HG03558 (cell line): ENCODE measurements around the gene TESK1.

Experiments
- ATAC-seq: cut with Tn5 transposase; IDR thresholded peaks from one replicate; pipeline ENCODE4 v1.9.1; 2021; ENCODE audit warnings: moderate number of reproducible peaks; ENCODE audit not compliant: unreplicated experiment; ENCODE audit errors: extremely low read depth

TESK1 gene

GRCh38 chr9:35604578-35605350 lies at the start of gene TESK1:
Gene TESK1 (plus strand): TSS chr9:35605262. CDS start chr9:35605620, 358 bp downstream.
- ATAC-seq, result peak; percentile 27

- no peak for ATAC-seq
Observed at GRCh38 chr9:35555881-35556280, 49.2 kb upstream of the TESK1 start.

- ATAC-seq, result no peak
Observed at GRCh38 chr9:35556776-35557175, 48.3 kb upstream of the TESK1 start.

GRCh38 chr9:35557320-35557719 lies 47.7 kb upstream of the TESK1 start:
- ATAC-seq, result no peak

GRCh38 chr9:35558185-35558584 lies 46.9 kb upstream of the TESK1 start:
- ATAC-seq, result no peak

- ATAC-seq, result no peak
Observed at GRCh38 chr9:35559792-35560530, 45.1 kb upstream of the TESK1 start.

- no peak for ATAC-seq
Observed at GRCh38 chr9:35560625-35561337, 44.3 kb upstream of the TESK1 start.

- ATAC-seq, result no peak
Observed at GRCh38 chr9:35561468-35562261, 43.4 kb upstream of the TESK1 start.

GRCh38 chr9:35562895-35563780 lies 41.9 kb upstream of the TESK1 start:
- no peak for ATAC-seq

- ATAC-seq, result no peak
Observed at GRCh38 chr9:35563791-35564197, 41.3 kb upstream of the TESK1 start.

- ATAC-seq, result no peak
Observed at GRCh38 chr9:35564658-35565061, 40.4 kb upstream of the TESK1 start.

GRCh38 chr9:35566417-35566816 lies 38.6 kb upstream of the TESK1 start:
- no peak for ATAC-seq

- no peak for ATAC-seq
Observed at GRCh38 chr9:35568196-35568595, 36.9 kb upstream of the TESK1 start.

- no peak for ATAC-seq
Observed at GRCh38 chr9:35569206-35569605, 35.9 kb upstream of the TESK1 start.

- no peak for ATAC-seq
Observed at GRCh38 chr9:35570709-35571504, 34.2 kb upstream of the TESK1 start.

GRCh38 chr9:35574578-35575122 lies 30.4 kb upstream of the TESK1 start:
- ATAC-seq, result no peak

GRCh38 chr9:35575478-35575877 lies 29.6 kb upstream of the TESK1 start:
- no peak for ATAC-seq

GRCh38 chr9:35577486-35577885 lies 27.6 kb upstream of the TESK1 start:
- no peak for ATAC-seq
